Tibial artery (tissue), 4 donors: ENCODE results near the gene WASHC2C.
"Not testable (repeated sequence)": the region's sequence is repeated elsewhere in the genome, so short reads cannot be mapped to it uniquely, and the experiment has no call there.

Experiments
- DNase-seq, 2 donors: peaks; one replicate each; pipeline ENCODE4 v3.0.0-alpha.2; 2019
- H3K27ac ChIP-seq, 2 donors: fragments of 200-600 bp; sonication (generic) in 1 of 2; 1 replicate in 1 of 2; 2 replicates in 1 of 2; pipeline ENCODE4 v1.5.1; 2018 to 2019; ENCODE audit warnings: mild to moderate bottlenecking in 1 of 2
- H3K27me3 ChIP-seq, 2 donors: fragments of 200-600 bp; sonication (generic) in 1 of 2; one replicate each; pipeline versions ENCODE4 v1.5.1 to v1.6.0; 2016 to 2019
- H3K36me3 ChIP-seq, 3 donors: fragments of 200-600 bp; sonication (generic) in 2 of 3; one replicate each; pipeline ENCODE4 v1.5.1; 2016 to 2019; ENCODE audit warnings: mild to moderate bottlenecking in 2 of 3
- H3K4me1 ChIP-seq, 4 donors: fragments of 200-600 bp; sonication (generic) in 2 of 4; 1 replicate in 3 of 4; 2 replicates in 1 of 4; pipeline ENCODE4 v1.5.1; 2016 to 2019
- H3K4me3 ChIP-seq, 2 donors: fragments of 200-600 bp; sonication (generic) in 1 of 2; 1 replicate in 1 of 2; 2 replicates in 1 of 2; pipeline ENCODE4 v1.5.1; 2018 to 2019; ENCODE audit warnings: mild to moderate bottlenecking in 2 of 2
- H3K9me3 ChIP-seq, 3 donors: fragments of 200-600 bp; sonication (generic) in 1 of 3; one replicate each; pipeline ENCODE4 v1.5.1; 2016 to 2019
- intact Hi-C: fragments of 100-400 bp; cut with DNase I; formaldehyde crosslinking; loops from one replicate; pipeline ENCODE4 v1.15.0; 2023; ENCODE audit warnings: low total_unique reads

WASHC2C gene, protein sequence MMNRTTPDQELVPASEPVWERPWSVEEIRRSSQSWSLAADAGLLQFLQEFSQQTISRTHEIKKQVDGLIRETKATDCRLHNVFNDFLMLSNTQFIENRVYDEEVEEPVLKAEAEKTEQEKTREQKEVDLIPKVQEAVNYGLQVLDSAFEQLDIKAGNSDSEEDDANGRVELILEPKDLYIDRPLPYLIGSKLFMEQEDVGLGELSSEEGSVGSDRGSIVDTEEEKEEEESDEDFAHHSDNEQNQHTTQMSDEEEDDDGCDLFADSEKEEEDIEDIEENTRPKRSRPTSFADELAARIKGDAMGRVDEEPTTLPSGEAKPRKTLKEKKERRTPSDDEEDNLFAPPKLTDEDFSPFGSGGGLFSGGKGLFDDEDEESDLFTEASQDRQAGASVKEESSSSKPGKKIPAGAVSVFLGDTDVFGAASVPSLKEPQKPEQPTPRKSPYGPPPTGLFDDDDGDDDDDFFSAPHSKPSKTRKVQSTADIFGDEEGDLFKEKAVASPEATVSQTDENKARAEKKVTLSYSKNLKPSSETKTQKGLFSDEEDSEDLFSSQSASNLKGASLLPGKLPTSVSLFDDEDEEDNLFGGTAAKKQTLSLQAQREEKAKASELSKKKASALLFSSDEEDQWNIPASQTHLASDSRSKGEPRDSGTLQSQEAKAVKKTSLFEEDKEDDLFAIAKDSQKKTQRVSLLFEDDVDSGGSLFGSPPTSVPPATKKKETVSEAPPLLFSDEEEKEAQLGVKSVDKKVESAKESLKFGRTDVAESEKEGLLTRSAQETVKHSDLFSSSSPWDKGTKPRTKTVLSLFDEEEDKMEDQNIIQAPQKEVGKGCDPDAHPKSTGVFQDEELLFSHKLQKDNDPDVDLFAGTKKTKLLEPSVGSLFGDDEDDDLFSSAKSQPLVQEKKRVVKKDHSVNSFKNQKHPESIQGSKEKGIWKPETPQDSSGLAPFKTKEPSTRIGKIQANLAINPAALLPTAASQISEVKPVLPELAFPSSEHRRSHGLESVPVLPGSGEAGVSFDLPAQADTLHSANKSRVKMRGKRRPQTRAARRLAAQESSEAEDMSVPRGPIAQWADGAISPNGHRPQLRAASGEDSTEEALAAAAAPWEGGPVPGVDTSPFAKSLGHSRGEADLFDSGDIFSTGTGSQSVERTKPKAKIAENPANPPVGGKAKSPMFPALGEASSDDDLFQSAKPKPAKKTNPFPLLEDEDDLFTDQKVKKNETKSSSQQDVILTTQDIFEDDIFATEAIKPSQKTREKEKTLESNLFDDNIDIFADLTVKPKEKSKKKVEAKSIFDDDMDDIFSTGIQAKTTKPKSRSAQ (N-terminal part only)

DNA sequence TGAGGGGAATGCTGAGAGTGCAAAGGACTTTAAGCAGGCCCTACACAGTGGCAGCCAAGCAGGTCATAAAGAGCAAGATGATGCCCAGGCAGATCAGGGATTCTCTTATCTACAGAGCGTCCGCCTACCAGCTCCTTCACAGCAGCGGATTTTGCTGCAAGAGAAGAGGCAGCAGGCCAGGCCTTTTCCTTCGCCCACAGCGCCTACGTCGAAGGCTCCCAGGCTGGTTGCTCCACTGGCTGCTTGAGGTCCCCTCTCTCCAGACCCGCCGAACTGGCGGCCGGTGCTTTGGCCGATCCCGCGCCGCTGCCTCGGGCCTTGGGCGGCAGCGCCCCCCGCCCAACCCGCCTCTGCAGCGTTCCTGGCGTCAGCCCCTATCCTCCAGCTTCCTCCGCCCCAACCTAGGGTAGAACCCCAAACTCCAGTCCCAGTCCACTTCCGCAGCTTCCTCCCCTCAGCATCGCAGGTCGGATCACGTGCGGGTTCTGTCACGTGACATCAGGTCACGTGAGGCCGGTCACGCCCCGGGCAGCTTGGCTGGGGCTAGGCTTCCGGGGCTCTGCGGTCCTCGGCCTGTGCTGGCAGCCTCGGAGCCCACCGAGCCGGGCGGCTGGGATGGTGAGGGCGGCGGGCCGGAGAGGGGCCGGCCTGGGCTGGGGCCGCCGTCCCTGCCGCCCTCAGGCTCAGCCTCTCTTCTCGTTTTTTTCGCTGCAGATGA lies at the start of gene WASHC2C:
Gene WASHC2C (plus strand): TSS at position 564 of the 718 bp plus-strand sequence. CDS start 52 bp downstream, at position 616.
- DNase-seq = peak; percentile 92 to 97
- peak within 1 kb of the TSS; percentile 79 to 83 for H3K27ac ChIP-seq
- H3K36me3 ChIP-seq, H3K27me3 ChIP-seq, intact Hi-C loops, H3K9me3 ChIP-seq: not testable (repeated sequence)
- H3K4me3 ChIP-seq = peak within 1 kb of the TSS; percentile 68 to 77
- H3K4me1 ChIP-seq = peaks cover 0 to 10% (median 0%) of the 10 kb centered on the region in 4 donors

DNA sequence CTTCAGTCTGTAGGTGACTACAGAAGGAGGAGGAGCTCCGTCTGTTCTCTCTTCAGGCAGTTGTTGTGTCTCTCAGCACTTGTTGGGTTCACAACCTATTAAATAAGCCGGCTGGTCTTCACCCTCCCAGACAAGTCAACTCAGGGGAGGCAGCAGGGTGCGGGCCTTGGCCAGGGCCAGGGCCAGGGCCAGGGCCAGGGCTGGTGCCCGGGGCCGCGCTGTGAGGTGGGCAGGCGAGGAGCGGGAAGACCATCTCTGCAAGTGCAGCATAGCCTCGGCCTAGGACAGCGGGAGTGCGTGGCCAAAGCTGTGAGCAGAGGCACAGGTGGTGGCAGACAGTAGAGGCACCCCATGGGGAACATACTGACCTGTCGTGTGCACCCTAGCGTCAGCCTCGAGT lies 48.6 kb upstream of the WASHC2C start:
- intact Hi-C loops, H3K9me3 ChIP-seq, H3K4me1 ChIP-seq, DNase-seq, H3K27me3 ChIP-seq, H3K4me3 ChIP-seq, H3K27ac ChIP-seq, H3K36me3 ChIP-seq: not testable (repeated sequence)

DNA sequence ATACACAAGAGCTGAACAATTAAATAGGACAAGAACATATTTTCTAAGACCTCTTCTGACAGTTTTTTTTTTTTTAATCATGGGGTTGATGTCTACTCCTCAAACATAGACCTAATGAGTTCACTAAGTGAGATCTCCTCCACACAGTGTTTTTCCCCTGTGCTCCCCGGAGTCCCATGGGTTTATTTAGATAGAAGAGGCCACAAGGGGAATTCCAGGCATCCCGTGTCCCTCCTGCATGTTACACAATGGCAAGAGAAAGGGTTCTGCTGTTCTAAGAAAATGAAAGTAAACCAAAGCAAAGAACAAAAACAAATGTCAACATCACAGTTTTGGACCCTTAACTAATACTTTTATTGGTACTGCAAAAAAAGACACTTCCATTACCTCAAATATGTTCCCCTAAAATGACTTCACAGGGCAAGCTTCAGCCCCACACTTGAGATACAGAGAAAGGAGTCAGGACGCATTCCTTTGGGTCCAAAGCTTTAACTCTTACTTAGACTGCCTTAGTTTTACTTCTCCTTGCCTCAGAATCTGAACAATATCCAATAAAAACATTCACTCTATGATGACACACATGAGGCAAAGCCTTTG lies 16.8 kb upstream of the WASHC2C start:
- H3K27me3 ChIP-seq, H3K27ac ChIP-seq, DNase-seq, H3K9me3 ChIP-seq, H3K4me3 ChIP-seq, H3K36me3 ChIP-seq, intact Hi-C loops, H3K4me1 ChIP-seq: not testable (repeated sequence)

DNA sequence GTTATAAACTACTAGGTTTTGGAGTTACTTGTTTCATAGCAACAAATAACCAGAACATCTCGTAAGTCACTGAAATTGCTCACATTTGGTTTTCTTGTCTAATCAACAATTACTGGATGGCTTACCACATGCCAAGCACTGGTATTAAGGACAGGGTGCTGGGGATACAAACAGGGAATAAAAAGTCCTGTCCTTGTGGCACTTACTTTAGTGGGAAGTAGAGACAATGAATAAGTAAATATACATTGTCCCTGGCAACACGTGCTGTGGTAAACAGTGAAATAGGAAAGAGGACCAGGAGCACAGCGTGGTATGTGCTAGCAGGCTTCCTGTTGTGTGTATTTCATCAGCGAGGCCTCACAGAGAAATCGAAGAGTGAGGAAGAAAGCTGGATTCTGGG lies 15.8 kb upstream of the WASHC2C start:
- H3K9me3 ChIP-seq, H3K27ac ChIP-seq, intact Hi-C loops, DNase-seq, H3K27me3 ChIP-seq, H3K4me3 ChIP-seq, H3K36me3 ChIP-seq, H3K4me1 ChIP-seq: not testable (repeated sequence)

DNA sequence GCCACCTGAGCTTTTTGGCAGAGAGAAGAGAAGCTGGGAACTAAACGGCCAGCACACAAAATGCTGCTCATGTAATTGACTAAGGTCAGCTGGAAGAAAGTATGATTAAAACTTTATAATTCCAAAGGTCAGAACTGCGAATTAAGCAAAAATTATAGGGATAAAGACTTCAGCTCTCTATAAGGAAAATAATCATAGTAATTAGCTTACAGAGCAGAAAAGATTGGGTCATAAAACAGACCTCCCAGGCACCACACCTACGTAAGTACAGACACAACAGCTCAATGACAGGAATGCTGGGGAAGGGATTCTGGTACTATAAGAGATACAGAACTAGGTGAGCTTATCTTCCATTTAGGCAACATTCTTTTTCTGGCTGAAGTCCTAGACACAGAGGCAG lies 10.0 kb upstream of the WASHC2C start:
- DNase-seq, H3K9me3 ChIP-seq, H3K36me3 ChIP-seq, H3K4me1 ChIP-seq, H3K27me3 ChIP-seq, H3K27ac ChIP-seq, intact Hi-C loops, H3K4me3 ChIP-seq: not testable (repeated sequence)

DNA sequence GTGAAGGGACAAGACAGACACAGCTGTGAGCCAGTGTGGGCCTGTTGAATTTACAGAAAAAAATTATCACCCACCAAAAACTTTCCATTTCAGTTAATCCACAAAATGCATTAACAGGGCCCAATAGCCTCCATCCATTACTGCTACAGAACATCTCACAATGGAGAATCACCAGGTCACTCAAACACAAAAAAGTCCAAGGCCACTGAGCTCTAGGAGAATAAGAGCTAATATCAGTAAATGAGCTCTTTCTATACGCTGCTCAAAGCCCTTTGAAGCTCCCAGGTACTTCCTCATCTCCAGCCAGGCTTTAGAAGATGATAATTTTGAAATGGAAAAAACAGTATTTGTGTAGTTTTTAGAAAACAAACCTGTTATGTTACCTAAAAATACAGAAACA lies 9.4 kb upstream of the WASHC2C start:
- H3K36me3 ChIP-seq, intact Hi-C loops, H3K27me3 ChIP-seq, DNase-seq, H3K4me1 ChIP-seq, H3K27ac ChIP-seq, H3K9me3 ChIP-seq, H3K4me3 ChIP-seq: not testable (repeated sequence)

DNA sequence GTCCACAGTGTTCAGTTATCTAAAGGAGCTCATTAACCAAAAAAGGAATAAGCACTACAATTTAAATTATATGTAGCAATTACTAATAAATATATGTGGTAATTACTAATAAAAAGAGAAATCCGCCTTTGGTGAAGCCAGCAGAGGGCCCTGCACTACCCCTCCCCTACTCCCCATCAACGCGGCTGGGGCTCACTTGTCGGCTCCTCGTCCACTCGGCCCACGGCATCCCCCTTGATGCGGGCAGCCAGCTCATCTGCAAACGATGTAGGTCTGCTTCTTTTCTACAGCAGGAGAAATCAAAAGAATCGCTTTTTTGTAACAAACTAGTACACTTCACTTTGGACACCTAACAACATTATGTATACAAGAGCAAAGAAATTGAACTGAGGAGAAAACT lies 5.6 kb upstream of the WASHC2C start:
- H3K27me3 ChIP-seq, H3K27ac ChIP-seq, H3K4me3 ChIP-seq, H3K36me3 ChIP-seq, DNase-seq, intact Hi-C loops, H3K4me1 ChIP-seq, H3K9me3 ChIP-seq: not testable (repeated sequence)

DNA sequence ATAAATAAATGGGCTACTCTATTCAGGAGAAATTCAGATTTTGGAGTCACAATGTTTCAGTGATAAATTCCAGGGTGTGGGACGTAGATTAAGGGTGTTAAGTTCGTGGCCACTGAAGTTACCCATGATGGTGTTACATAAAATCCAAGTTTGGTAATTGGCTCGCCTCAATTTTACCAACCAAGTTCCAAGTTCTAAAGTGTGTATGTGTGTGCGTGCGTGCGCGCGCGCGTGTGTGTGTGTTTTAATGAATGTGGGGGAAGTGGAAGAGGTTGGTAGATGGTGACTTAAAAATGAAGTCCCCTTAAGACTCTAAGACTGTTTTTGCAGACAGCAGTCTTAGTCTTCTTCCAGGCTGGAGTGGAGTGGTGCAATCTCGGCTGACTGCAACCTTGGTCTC lies 3.2 kb upstream of the WASHC2C start:
- intact Hi-C loops, H3K27me3 ChIP-seq, H3K9me3 ChIP-seq, DNase-seq, H3K27ac ChIP-seq, H3K4me3 ChIP-seq, H3K36me3 ChIP-seq: not testable (repeated sequence)
- peaks cover 0 to 10% (median 0%) of the 10 kb centered on the region in 4 donors for H3K4me1 ChIP-seq

DNA sequence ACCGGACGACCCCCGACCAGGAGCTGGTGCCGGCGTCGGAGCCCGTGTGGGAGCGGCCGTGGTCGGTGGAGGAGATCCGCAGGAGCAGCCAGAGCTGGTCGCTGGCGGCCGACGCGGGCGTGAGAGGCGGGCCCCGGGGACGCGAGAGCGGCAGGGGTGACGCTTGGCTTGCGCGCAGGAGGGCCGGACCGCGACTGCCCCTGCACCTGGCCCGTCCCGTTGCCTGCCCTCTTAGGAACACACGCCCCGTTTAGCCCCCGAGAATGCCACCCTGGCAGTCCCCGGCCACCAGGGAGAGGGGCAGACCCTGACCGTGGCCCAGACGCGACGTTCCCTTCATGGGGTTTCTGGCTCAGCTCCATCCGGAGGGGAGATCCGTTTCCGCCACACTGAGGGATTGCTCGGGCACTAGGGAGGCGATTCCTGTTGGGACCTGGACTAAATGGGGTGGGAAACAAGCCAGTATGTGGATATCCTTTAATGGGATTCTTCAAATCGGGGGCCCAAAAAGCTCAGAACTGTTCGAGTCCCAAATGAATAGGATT lies 427 bp downstream of the WASHC2C start:
- Histone ChIP-seq H3K4me1 (peaks cover 0 to 10% (median 0%) of the 10 kb centered on the region in 4 donors), H3K4me3 (peak overlapping the region; percentile 68 to 77), H3K27ac (peak overlapping the region; percentile 79 to 83)
- DNase-seq, H3K9me3 ChIP-seq, H3K36me3 ChIP-seq, H3K27me3 ChIP-seq, intact Hi-C loops: not testable (repeated sequence)

DNA sequence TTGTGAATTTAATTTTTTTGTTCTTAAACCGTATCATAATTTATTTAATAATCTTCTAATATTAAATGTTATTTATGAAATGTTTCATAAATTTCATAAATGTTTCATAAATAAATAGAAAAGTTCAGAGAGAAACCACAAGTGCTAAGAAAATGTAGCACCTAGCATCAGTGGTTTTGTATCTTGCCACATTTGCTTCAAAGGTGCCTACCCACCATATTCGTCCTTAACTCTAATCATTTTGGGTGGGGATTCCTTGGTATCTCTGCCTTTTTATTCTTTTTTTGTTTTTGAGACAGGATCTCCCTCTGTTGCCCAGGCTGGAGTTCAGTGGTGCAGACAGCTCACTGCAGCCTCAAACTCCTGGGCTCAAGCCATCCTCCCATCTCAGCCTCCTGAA lies 7.4 kb downstream of the WASHC2C start:
- DNase-seq, H3K27ac ChIP-seq, H3K27me3 ChIP-seq, H3K4me1 ChIP-seq, H3K9me3 ChIP-seq, intact Hi-C loops, H3K4me3 ChIP-seq: not testable (repeated sequence)
- H3K36me3 ChIP-seq = peaks cover 0 to 32% (median 4%) of the 10 kb centered on the region in 3 donors

DNA sequence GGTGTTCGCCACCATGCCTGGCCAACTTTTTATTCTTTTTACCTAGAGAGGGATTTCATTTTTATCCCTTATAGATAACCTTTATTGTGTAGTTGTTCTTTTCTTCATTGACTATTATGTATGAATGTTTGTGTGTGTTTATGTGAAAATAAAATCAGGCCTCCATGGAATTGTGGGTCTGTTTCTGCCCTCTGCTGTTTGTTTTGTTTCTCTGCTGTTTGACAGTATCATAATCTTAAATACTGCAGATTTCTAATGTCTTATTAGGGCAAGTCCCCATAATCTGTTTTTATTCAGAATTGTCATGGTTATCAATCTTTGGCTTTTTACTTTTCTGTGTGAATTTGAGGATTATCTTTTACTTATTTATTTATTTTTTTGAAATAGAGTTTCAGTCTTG lies 7.8 kb downstream of the WASHC2C start:
- intact Hi-C loops, H3K27me3 ChIP-seq, DNase-seq, H3K27ac ChIP-seq, H3K4me3 ChIP-seq, H3K4me1 ChIP-seq, H3K9me3 ChIP-seq: not testable (repeated sequence)
- H3K36me3 ChIP-seq = peaks cover 0 to 32% (median 4%) of the 10 kb centered on the region in 3 donors

DNA sequence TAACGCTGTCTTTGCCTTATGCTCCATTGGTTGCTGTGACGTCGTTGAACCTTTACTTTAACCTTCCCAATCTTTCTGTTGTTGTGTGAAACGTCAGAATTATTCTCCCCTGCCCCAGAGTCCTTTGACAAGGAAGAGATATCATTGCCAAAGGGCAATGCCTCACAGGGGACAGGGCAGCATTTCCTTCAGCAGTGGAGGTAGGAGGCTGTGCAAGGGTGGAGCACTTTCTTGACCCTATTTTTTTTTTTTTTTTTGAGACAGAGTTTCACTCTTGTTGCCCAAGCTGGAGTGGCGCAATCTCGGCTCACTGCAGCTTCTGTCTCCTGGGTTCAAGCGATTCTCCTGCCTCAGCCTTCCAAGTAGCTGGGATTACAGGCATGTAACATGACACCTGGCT lies 14.5 kb downstream of the WASHC2C start:
- H3K4me3 ChIP-seq, H3K4me1 ChIP-seq, H3K9me3 ChIP-seq, DNase-seq, H3K27ac ChIP-seq, intact Hi-C loops, H3K27me3 ChIP-seq: not testable (repeated sequence)
- peaks cover 3 to 34% (median 4%) of the 10 kb centered on the region in 3 donors for H3K36me3 ChIP-seq
